ENCODE measurements around the gene SNAP47. TPM values are rescaled to one million over a fixed set of nuclear protein-coding genes. Genes with fewer than 3 reads are reported as not detected.

Gene SNAP47
- total RNA-seq, 4 donors from 2014 or later = 24.1 to 49.0 (median 38.4) TPM

GRCh38 chr1:227763246-227764018, 28.2 kb downstream of the SNAP47 start:
- no peak overlapping the region for H3K4me3 ChIP-seq
- peaks cover 13 to 29% (median 20%) of the 10 kb centered on the region in 4 donors for H3K4me1 ChIP-seq
- no peaks in the 10 kb centered on the region for H3K27me3 ChIP-seq
- TF ChIP-seq, protein P1, sequence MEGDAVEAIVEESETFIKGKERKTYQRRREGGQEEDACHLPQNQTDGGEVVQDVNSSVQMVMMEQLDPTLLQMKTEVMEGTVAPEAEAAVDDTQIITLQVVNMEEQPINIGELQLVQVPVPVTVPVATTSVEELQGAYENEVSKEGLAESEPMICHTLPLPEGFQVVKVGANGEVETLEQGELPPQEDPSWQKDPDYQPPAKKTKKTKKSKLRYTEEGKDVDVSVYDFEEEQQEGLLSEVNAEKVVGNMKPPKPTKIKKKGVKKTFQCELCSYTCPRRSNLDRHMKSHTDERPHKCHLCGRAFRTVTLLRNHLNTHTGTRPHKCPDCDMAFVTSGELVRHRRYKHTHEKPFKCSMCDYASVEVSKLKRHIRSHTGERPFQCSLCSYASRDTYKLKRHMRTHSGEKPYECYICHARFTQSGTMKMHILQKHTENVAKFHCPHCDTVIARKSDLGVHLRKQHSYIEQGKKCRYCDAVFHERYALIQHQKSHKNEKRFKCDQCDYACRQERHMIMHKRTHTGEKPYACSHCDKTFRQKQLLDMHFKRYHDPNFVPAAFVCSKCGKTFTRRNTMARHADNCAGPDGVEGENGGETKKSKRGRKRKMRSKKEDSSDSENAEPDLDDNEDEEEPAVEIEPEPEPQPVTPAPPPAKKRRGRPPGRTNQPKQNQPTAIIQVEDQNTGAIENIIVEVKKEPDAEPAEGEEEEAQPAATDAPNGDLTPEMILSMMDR (IDR thresholded peaks at IDR 0.05) = no peak
- no peak for TF ChIP-seq POLR2AphosphoS5 (IDR thresholded peaks at IDR 0.05)
- TF ChIP-seq POLR2A (IDR thresholded peaks at IDR 0.05) = no peak
- H3K27ac ChIP-seq = peak overlapping the region in 3 of 4 donors; percentile 53 to 80 (median 62)
- intact Hi-C loops (cut with DNase I; ENCODE audit: low total_unique reads) (no loop called here), in situ Hi-C loops (cut with MboI; ENCODE audit: low pct_ligation_motif_present in 1 of 4, low pct_unique_long_range_greater_than_20kb in 1 of 4, low sequenced_read_pairs in 3 of 4) (loop anchor here in 3 of 4 donors (10.0 to 25.0 kb wide), 3 partner anchors 171 to 191 kb away; partner anchors contain the start of gene WNT9A (in 1 of the 3))
- peaks cover 0 to 5% (median 0%) of the 10 kb centered on the region in 4 donors for H3K36me3 ChIP-seq
- DNase-seq = no peak
- no peaks in the 10 kb centered on the region for H3K9me3 ChIP-seq
- WGBS, 2 donors (ENCODE audit: low coverage in 1 of 2) = 98% methylated on average over 16 of the region's 16 CpGs; no CpG with 5 or more reads in 1 of the 2 donors

DNA sequence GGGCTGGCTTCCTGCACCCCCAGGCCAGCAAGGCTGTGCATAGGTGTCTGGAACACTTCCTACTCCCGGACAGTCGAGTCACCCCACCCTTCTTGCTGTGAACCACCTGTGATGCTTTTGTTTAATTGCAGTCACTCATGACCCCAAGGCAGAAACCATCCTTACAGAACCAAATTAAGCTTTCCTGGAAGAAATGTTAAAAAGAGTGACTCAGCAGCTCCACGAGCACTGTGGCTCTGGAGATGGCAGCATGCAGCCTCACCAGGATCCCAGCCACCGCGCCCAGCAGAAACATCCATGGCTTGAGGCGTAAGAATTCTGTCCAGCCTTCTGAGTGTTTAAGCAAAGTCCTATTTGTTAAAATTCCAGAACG, 28.8 kb downstream of the SNAP47 start:
- no peak for DNase-seq
- Histone ChIP-seq H3K4me3 (no peak overlapping the region), H3K4me1 (peaks cover 13 to 23% (median 20%) of the 10 kb centered on the region in 4 donors), H3K27ac (peak overlapping the region in 1 of 4 donors; percentile 62), H3K27me3 (no peaks in the 10 kb centered on the region), H3K36me3 (peaks cover 0 to 5% (median 0%) of the 10 kb centered on the region in 4 donors), H3K9me3 (no peaks in the 10 kb centered on the region)
- intact Hi-C loops (cut with DNase I; ENCODE audit: low total_unique reads) = no loop called here
- WGBS, 2 donors (ENCODE audit: low coverage in 1 of 2) = 88% methylated on average over 7 of the region's 7 CpGs; no CpG with 5 or more reads in 1 of the 2 donors
- in situ Hi-C loops (cut with MboI; ENCODE audit: low pct_ligation_motif_present in 1 of 4, low pct_unique_long_range_greater_than_20kb in 1 of 4, low sequenced_read_pairs in 3 of 4) = loop anchor here in 3 of 4 donors (10.0 to 25.0 kb wide), 3 partner anchors 171 to 191 kb away; partner anchors contain the start of gene WNT9A (in 1 of the 3)
- no peak for TF ChIP-seq EP300 (IDR thresholded peaks at IDR 0.05; ENCODE audit: low read depth)
- TF ChIP-seq POLR2AphosphoS5 (IDR thresholded peaks at IDR 0.05) = no peak
- no peak for TF ChIP-seq POLR2A (IDR thresholded peaks at IDR 0.05)
- TF ChIP-seq, protein P1 (IDR thresholded peaks at IDR 0.05) = no peak

- intact Hi-C loops (cut with DNase I; ENCODE audit: low total_unique reads) (no loop called here), in situ Hi-C loops (cut with MboI; ENCODE audit: low pct_ligation_motif_present in 1 of 4, low pct_unique_long_range_greater_than_20kb in 1 of 4, low sequenced_read_pairs in 3 of 4) (loop anchor here (5.0 to 25.0 kb wide), 4 partner anchors 169 to 197 kb away; partner anchors contain the start of gene WNT9A (in 1 of the 4))
- DNase-seq = no peak
- Histone ChIP-seq H3K9me3 (no peaks in the 10 kb centered on the region), H3K27me3 (no peaks in the 10 kb centered on the region), H3K27ac (peak overlapping the region in 1 of 4 donors; percentile 5), H3K4me3 (no peak overlapping the region), H3K4me1 (peaks cover 13 to 22% (median 18%) of the 10 kb centered on the region in 4 donors), H3K36me3 (peaks cover 0 to 5% (median 0%) of the 10 kb centered on the region in 4 donors)
- 93% methylated on average over 8 of the region's 8 CpGs; no CpG with 5 or more reads in 1 of the 2 donors for WGBS, 2 donors (ENCODE audit: low coverage in 1 of 2)
- no peak for TF ChIP-seq POLR2AphosphoS5 (IDR thresholded peaks at IDR 0.05)
- no peak for TF ChIP-seq POLR2A (IDR thresholded peaks at IDR 0.05)
- TF ChIP-seq EP300 (IDR thresholded peaks at IDR 0.05; ENCODE audit: low read depth) = no peak
- TF ChIP-seq, protein P1 (IDR thresholded peaks at IDR 0.05) = no peak
These were observed 30.2 kb downstream of the SNAP47 start for GRCh38 chr1:227765261-227766014.
